Occipital lobe (tissue), 2 donors: Measurements from ENCODE around the gene GRPEL2. TPM values are rescaled to one million over a fixed set of nuclear protein-coding genes. Genes with fewer than 3 reads are reported as not detected.
"Not testable (repeated sequence)": the region's sequence is repeated elsewhere in the genome, so short reads cannot be mapped to it uniquely, and the experiment has no call there.

Experiments used
- DNase-seq: peaks from one replicate; lab custom pipeline; 2025; lab: John Stamatoyannopoulos, UW
- total RNA-seq: library from RNA; depleted of rRNA; stranded (reverse); fragments of >200 nt; gene quantifications from one replicate; pipeline ENCODE4 v1.2.3, GENCODE V29; 2014

The GRPEL2 gene
- total RNA-seq, 1 donor from 2014 or later, result 59.9 TPM

- no peak for DNase-seq
Observed at GRCh38 chr5:149397530-149397929, 52.2 kb downstream of the GRPEL2 start.

GRCh38 chr5:149398747-149399266 is 53.5 kb downstream of the GRPEL2 start:
- not testable (repeated sequence) for DNase-seq

GRCh38 chr5:149399775-149400174 is 54.5 kb downstream of the GRPEL2 start:
- DNase-seq, result no peak

GRCh38 chr5:149400304-149400703 is 55.0 kb downstream of the GRPEL2 start:
- DNase-seq, result no peak

GRCh38 chr5:149401051-149401450 is 55.8 kb downstream of the GRPEL2 start:
- no peak for DNase-seq

GRCh38 chr5:149402291-149402690 is 57.0 kb downstream of the GRPEL2 start:
- no peak for DNase-seq

Other genes with a start within 250 kb of the GRPEL2 start
- gene ABLIM3, start 204.0 kb upstream of the GRPEL2 start, total RNA-seq, result 5.8 TPM
- gene AFAP1L1, start 73.6 kb upstream of the GRPEL2 start, total RNA-seq, result 3.7 TPM
- 11.9 TPM for gene PCYOX1L, start 12.5 kb downstream of the GRPEL2 start, total RNA-seq
- not detected for gene IL17B, start 33.8 kb downstream of the GRPEL2 start, total RNA-seq
- gene CSNK1A1, start 205.9 kb downstream of the GRPEL2 start, total RNA-seq, result 520 TPM
- 1.4 TPM for gene ARHGEF37, start 236.0 kb downstream of the GRPEL2 start, total RNA-seq